Adrenal gland (tissue), 5 donors: Measurements from ENCODE around the gene PLD5.

Experiments used
- CTCF ChIP-seq, 6 experiments: fragments of 450-650 bp in 4 of 6; fragments of 200-600 bp in 2 of 6; sonication (generic) in 1 of 6; IDR thresholded peaks; 1 replicate in 5 of 6; 2 replicates in 1 of 6; pipeline versions ENCODE4 v1.5.1 to v1.8.0; 2016 to 2021; ENCODE audit warnings: antibody characterized with exemption in 6 of 6, mild to moderate bottlenecking in 2 of 6, moderate library complexity in 1 of 6
- POLR2A ChIP-seq, 2 donors: fragments of 450-650 bp; IDR thresholded peaks; one replicate each; pipeline ENCODE4 v1.6.1; 2017; ENCODE audit warnings: antibody characterized with exemption in 2 of 2, mild to moderate bottlenecking in 2 of 2, moderate library complexity in 1 of 2
- donor health status: DM: no; HTN: no; CAD: no.

DNA sequence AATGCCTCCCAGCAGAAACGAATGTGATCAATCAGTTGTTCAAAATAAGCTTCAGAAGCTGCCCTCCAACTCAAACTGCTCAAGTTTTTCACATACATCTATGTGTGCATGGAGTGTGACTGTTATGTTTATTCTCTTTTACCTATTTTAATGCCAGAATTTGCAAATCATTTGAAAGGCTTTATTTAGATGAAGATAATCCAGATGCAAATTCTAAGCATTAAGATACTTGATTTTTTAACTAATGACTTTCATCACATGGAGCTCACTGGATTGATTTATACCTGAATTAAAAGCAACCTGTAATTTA lies 69.5 kb downstream of the PLD5 start:
- TF ChIP-seq CTCF (IDR thresholded peaks at IDR 0.05), result no peak
- TF ChIP-seq POLR2A (IDR thresholded peaks at IDR 0.05), result no peak
